Measurements from ENCODE around the gene ARAP1. TPM values are rescaled to one million over a fixed set of nuclear protein-coding genes. Genes with fewer than 3 reads are reported as not detected.
A peak's percentile ranks its signal among the peaks of the same experiment; 100 is the strongest.

Gene ARAP1
- total RNA-seq, 1 experiment from 2014 or later, result 67.3 TPM

DNA sequence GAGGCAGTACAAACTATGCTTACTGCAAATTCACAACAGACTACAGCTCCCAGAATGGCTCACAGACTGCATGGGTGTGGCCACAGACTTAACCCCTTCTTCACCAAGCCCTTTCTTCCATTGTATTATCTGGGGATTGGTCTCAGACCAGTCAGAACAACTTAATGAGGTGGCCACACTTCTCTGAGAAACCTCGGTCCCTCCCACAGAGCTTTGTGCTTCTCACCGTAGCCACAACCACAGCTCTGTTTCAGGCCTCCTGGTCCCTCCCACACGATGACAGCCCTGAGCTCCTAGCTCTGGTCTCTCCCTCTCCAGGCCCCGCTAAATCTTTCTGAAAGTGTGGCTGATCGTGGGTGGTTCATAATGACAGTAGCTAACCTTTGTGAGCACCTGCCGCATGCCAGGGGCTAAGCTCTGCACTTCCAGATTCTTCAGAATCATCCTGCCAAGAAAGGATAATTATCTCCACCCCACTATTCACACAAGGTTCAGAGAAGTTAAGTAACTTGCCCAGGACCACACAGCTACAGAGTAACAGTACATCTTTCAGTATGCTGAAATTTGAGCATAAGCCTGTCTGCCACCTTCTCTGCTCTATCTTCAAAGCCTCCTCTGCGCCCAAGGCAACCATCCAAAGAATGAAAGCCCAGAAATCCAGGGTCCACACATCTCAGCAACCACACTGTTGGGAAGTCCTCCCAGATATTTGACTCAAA is 83.4 kb downstream of the ARAP1 start:
- no peak for DNase-seq (ENCODE audit: low read depth)

DNA sequence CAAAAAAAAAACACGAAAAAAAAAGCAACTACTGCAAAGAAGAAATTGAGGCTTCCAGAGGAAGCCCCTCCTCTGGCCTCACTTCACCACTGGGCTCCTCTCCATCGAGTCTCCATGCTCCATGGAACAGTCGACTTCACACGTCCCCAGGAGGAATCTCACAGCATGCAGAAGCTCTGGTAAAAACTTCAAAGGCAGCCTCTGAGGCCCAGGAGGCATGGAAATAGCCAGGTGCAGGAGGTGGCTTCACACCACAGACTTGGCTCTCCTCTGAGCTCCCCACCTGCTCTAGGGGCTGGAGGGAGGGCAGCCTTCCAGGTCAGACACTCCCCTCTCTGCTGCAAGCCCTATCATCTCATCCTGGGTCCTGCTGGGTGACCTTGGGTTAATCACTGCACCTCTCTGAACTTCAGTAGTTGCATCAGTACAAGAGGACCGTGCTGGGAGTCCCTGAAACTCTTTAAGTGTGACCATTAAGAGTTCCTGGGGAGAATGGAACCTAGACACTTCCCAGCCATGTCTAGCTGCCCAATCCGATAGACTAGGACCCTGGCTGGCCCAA is 86.2 kb downstream of the ARAP1 start:
- no peak for DNase-seq (ENCODE audit: low read depth)

GRCh38 chr11:72662036-72662435 is 90.2 kb downstream of the ARAP1 start:
- DNase-seq (ENCODE audit: low read depth), result no peak

GRCh38 chr11:72661486-72661885 is 90.7 kb downstream of the ARAP1 start:
- DNase-seq (ENCODE audit: low read depth), result no peak

- no peak for DNase-seq (ENCODE audit: low read depth)
Measured at GRCh38 chr11:72658989-72659640, 93.1 kb downstream of the ARAP1 start.

DNA sequence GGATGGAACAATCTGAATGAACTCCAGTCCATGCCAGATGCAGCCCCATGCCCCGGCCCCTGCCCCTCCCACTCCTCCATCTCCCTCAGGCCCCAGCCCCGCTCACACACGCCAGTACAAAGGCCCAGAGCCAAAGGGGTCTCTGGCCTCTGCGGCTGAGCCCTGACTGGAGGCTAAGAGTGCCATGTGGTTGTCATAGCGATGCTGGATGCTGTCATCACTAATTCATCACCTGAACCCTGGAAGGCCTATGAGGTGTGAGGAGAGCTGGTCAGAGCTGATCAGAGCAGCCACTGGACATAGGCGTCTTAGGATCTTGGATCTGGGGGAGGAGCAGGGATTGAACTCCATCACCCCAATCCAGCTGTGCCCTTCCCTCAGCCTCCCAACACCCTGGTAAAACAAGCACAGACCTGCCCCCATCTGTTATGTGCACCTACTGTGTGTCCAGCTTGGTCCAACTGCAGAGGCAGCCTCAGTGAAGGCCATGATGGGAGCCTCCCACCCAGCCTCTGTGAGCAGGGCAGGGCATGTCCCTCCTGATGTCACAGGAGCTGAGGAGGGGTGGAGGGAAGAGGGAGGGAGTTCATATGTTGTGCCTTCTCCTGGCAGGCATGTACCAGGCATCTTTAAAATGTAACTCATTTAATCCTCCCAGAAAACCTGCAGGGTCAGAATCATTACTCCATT is 94.7 kb downstream of the ARAP1 start:
- DNase-seq (ENCODE audit: low read depth), result no peak

- DNase-seq (ENCODE audit: low read depth), result no peak
Measured at GRCh38 chr11:72655896-72656464, 96.2 kb downstream of the ARAP1 start.

GRCh38 chr11:72655014-72655413 is 97.2 kb downstream of the ARAP1 start:
- DNase-seq (ENCODE audit: low read depth), result no peak

DNA sequence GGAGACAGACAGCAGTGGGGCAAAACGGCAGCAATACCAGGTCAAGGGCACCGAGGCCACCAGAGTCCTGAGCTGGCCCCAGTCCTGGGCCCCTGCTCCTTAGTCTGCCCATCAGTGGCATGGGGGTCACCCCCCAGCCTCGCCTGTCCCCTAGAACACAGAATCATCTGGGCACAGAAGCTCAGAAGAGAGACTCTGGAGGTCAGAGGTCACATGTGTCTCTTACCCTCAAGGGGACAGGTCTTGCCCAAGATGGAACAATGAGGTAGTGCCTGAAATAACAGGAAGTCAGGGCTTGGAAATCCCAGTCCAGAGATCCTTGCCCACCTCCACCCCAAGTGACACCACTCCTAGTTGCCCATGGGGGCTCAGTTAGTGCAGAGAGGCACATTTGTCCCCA is 98.6 kb downstream of the ARAP1 start:
- DNase-seq (ENCODE audit: low read depth), result no peak

GRCh38 chr11:72652873-72653630 is 99.2 kb downstream of the ARAP1 start:
- DNase-seq (ENCODE audit: low read depth), result no peak

DNA sequence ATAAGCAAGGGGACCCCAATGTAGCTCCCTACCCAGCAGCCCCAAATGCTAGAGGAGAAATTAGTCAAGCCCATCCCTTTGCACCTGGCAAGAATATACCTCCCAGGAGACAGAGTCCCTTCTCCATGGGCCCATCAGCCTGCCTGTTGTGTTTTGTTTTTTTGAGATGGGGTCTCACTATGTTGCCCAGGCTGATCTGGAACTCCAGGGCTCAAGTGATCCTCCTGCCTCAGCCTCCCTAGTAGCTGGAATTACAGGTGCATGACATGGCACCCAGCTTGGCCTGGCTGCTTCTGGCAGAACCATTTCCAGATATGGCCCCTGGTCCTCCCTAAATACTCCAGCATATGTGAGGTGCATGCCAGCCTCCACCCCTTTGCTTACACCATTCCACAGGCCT is 100.1 kb downstream of the ARAP1 start:
- no peak for DNase-seq (ENCODE audit: low read depth)

GRCh38 chr11:72649215-72649976 is 102.8 kb downstream of the ARAP1 start:
- DNase-seq (ENCODE audit: low read depth), result no peak

- DNase-seq (ENCODE audit: low read depth), result no peak
Measured at GRCh38 chr11:72648384-72649136, 103.6 kb downstream of the ARAP1 start.

DNA sequence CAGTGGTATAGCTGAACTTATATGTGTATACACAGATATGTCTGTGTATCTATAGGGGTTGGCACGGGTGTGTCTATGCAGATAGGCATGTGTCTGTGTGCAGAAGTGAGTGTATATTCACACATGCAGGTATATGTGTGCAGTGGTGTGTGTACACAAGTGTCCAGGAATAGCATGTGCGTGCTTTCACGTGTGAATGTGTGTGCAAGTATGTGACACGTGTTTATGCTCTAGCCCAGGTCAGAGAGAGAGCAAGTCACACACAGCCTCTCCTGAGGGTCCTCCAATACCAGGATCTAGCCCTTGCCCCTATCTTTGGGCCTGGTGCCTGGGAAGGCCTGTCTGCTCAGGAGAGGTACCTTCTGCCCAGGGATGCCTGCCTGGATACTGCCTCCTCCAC is 104.3 kb downstream of the ARAP1 start:
- no peak for DNase-seq (ENCODE audit: low read depth)

- DNase-seq (ENCODE audit: low read depth), result no peak
Measured at GRCh38 chr11:72646472-72646871, 105.7 kb downstream of the ARAP1 start.

- DNase-seq (ENCODE audit: low read depth), result no peak
Measured at GRCh38 chr11:72646024-72646423, 106.2 kb downstream of the ARAP1 start.

DNA sequence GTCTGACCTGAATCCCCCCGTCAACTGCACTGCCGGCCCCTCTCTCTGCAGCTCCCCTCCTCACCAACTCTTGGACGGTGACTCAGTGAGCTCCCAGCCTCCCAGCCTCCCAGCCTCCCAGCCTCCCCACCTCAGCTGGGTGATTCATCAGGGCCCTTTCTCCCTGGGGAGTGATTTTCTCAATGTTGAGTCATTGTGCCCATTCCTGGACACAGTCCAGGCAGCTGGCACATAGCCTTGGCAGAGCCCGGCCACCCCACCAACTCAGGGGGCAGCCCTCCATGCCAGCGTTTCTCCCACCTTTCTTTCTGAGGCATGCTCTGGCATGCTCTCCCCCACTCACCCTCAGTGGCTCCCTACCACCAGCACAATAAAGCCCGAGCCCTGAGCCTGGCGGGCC is 108.7 kb downstream of the ARAP1 start:
- peak; percentile 89 for DNase-seq (ENCODE audit: low read depth)

DNA sequence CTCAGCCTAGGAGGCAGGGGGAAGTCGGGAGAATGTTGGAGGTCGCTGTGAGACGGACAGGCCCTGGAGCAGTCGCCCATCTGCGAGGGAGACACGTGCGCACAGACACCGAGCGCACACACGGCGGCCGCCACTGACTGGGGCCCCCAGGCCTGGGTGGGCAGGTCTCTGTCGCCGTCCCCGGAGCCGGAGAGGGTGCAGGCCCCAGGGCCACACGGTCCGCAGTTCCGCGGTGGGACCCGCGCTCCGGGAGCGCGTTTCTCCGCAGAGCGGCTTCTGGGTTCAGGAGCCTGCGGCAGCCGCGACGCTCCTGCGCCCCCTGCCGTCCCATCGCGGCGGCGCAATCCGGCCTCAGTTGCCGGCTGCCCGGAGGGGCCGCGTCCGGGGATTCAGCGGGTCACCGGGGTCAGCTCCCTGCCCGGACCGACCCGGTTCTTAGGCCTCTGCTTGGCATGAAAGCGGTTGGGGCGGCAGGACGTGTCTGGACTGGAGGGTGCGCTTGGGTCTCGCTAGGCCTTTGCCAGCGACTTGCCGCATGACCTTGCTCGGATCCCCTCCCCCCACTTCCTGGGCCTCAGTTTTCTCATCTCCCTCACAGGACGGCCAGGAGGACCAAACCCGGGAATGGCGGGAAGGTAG is 109.2 kb downstream of the ARAP1 start:
- peak; percentile 75 for DNase-seq (ENCODE audit: low read depth)
